NCI-H69 (cell line): ENCODE results near the gene NCR3LG1.
"Not testable (repeated sequence)": the region's sequence is repeated elsewhere in the genome, so short reads cannot be mapped to it uniquely, and the experiment has no call there.

ENCODE experiments used
- DNase-seq: peaks from one replicate; lab custom pipeline; 2025; lab: John Stamatoyannopoulos, UW

NCR3LG1 gene

GRCh38 chr11:17410606-17411379, 59.2 kb downstream of the NCR3LG1 start:
- DNase-seq, result peak; percentile 82

DNA sequence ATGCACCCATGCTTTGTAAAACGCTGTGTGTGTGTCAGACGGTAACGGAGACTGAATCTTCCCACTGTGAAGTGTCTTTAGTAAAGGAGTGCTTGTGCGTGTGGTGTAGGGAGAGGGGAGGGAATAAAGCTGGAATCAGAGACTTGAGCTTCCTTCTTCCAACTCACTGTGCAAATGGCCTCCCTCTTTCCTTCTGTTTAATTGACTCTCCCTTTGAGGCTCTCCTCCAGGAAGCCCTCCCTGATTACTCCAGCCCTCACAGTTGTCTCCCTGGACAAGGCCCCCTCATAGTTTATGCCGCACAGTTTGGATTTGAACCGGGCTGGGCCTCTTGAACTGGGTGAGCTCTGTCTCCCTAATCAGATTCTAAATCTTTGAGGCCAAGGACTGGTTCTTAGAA, 59.8 kb downstream of the NCR3LG1 start:
- DNase-seq, result peak; percentile 57

GRCh38 chr11:17412488-17413180, 61.0 kb downstream of the NCR3LG1 start:
- DNase-seq, result peak; percentile 91

DNA sequence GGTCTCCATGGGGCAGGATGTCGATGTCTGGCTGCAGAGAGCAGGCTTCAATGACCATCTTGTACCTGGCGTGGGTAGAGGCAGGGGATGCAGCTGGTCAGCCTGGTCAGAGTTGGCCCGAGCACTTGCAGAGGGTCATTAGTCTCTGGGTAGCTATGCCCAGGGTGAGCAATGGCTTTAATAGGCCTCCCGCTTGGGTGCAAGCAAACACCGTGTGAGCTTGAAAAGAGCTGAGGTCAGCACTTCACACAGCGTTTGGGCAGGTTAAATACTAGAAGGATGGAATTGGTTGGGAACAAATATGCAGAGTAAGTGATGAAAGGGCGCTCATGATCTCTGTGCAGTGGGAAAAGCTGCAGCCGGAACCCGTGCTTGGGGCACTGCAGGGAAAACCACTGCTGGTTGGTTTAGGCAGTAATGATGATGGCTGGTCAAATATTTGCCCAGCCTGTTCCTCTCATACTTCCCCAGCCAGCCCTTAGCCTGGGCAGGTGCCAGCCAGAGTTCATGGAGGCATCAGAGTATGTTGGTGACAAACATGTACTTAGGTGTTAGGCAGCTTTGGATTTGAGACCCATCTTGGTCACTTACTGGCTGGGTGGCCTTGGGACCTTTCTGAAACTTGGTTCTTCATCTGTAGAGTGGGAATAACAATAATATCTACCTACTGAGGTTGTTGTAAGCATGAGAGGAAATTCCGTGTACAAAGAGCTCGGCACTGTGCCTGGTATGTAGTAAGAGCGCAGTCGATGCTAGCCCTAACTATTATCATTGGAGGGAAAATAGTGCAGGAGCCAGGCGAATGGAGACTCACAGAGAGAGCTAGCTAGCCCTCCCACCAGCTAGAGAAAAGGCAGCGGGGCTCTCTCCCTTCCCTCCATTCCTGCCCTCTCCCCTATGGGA, 62.1 kb downstream of the NCR3LG1 start:
- peak; percentile 98 for DNase-seq

GRCh38 chr11:17414317-17414737, 62.7 kb downstream of the NCR3LG1 start:
- DNase-seq, result peak; percentile 98

DNA sequence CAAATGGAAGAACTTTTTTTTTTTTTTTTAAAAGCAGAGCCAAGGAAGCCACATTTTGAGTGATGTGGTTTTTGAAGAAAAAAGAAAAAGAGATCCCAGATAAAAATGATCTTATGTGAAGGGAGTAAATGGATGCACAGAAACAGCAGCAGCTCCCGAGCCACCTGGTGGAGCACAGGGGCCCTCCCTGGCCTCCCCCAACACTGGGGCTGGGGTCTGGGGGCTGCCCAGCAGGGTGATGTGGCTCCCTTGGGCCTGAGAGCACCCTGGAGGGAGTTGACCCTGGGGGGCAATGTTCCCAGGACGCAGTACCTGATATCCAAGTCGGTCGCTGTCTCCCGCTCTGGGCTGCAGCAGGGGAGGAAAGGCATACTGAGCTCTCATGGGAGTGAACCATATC, 63.4 kb downstream of the NCR3LG1 start:
- DNase-seq, result no peak

DNA sequence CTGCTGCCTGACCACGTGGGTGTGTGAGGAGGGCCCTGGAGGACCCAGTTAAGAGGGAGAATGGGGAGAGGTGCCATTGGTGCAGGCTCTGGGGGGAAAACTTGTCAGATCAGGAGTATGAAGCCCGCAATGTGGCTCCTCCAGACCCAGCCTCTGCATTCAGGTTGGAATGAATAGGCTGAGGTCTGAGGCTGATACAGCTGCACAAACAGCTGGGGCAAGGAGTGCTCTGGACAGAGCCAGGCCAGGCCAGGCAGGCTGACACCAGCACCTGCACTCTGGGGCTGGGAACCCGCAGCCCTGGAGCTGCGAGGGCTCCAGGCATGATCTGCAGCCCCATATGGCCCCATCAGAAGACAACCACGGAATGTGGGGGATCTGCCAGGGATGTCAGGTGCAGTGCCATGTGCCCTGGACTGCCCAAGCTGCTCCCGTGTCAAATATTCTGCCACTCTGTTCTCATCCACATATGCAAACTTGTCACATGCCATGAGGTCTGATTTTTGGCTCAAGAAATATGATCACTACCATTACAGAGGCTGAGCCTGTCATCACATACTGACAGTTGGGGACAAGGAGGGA, 64.0 kb downstream of the NCR3LG1 start:
- no peak for DNase-seq

- DNase-seq, result no peak
Measured at GRCh38 chr11:17416492-17416891, 64.9 kb downstream of the NCR3LG1 start.

GRCh38 chr11:17418444-17419081, 67.0 kb downstream of the NCR3LG1 start:
- DNase-seq, result peak; percentile 65

DNA sequence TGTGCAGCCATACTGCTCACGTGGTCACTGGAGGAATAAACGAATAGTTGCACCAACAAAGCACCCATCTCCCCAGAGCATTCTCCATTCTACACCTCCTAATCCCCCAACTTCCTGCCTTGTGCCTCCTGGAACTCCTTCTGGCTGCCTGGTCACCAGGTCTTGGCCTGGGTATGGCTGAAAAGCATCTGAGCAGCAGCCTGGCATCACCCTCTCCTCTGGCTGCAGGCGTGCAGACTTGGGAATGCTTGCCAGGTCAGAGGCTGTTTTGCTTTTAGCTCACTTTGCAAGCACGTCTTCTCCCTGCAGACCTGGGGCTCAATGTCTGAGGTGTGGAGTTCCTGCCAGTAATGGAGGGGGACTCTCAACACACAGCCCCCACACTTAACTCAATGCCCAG, 70.2 kb downstream of the NCR3LG1 start:
- DNase-seq, result peak; percentile 33

DNA sequence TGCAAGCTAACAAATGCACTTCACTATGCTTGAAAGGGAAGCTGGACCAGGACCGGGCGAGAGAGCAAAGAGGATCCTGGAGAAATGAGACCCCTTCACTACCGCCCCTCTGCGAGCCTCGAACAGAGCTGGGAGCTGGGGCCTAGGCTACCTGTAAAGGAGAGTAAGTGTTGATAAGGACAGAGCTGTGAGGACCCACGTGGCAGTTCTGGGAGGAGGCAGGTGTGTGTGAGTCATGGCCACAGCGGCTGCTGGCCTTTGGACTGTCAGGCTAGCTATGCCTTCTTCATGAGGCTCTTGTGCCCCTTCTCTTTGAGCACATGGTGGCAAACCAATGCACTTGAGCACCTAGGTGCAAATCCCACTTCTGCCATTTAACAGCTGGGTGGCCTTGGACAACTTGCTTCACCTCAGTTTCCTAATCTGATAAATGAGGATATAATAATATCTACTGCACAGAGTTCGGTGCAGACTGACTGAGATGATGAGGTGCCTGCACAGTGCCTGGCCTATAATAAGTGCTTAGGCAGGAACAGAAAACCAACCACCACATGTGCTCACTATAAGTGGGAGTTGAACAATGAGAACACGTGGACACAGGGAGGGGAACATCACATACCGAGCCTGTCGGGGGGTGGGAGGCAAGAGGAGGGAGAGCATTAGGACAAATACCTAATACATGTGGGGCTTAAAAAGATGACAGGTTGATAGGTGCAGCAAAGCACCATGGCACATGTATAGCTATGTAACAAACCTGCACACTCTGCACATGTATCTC, 72.1 kb downstream of the NCR3LG1 start:
- DNase-seq, result peak; percentile 9

DNA sequence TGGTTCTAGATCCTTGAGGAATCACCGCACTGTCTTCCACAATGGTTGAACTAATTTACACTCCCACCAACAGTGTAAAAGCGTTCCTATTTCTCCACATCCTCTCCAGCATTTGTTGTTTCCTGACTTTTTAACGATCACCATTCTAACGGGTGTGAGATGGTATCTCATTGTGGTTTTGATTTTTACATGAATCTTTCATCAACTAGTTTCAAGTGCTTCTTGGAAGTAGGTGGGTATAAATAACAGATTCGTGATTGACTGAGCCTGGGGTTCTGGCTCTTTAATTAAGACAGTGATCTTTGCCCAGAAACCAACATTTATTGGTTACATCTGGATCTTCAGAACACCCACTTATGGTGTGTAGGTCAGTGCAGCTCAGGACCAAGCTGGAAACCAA, 74.6 kb downstream of the NCR3LG1 start:
- not testable (repeated sequence) for DNase-seq
